ENCODE data around the gene ATP5F1D.

DNA sequence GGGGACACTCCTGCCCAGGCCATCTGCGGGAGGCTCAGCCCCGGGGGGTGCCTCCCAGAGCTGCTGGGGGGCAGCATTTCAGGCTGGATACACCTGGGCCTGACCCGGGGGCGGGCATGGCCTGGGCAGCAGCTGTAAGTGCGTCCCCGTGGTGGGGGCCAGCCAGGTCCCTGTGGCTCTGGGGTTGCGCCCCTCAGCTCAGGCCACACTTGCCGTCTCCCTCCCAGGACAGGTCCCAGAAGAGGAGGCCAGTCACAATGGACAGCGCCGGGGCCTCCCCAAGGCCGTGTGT, 15.4 kb upstream of the ATP5F1D start:
- TF ChIP-seq CTCF (IDR thresholded peaks at IDR 0.05), result no peak
- no peak for TF ChIP-seq EZH2 (IDR thresholded peaks at IDR 0.05; ENCODE audit: borderline replicate concordance, insufficient read depth, low read depth, low read length, poor library complexity, severe bottlenecking)
